Activated CD8-positive, alpha-beta memory T cell treated with anti-CD3 and anti-CD28 coated beads, Interleukin-2, amount 10 ng/mL, durations not matched to agents 7 days and 5 days (primary cell): Measurements from ENCODE around the gene PPA1. TPM values are rescaled to one million over a fixed set of nuclear protein-coding genes. Genes with fewer than 3 reads are reported as not detected.

Source experiments
- ATAC-seq: fragments of 150-1000 bp; cut with Tn5 transposase; one replicate; pipeline ENCODE4 v1.10.0; 2021; ENCODE audit warnings: moderate library complexity
- CTCF ChIA-PET: fragments of 350-600 bp; sonication (Branson Sonifier 250); formaldehyde crosslinking; loops from one replicate; lab custom pipeline; 2021; ENCODE audit warnings: antibody characterized with exemption; lab: Charles Lee
- DNase-seq: peaks from one replicate; pipeline ENCODE4 v3.0.0-alpha.2; 2020
- H3K27ac Mint-ChIP-seq: one replicate; pipeline ENCODE4 v1.8.0; 2021; ENCODE audit warnings: mild to moderate bottlenecking, mixed read lengths
- H3K27me3 Mint-ChIP-seq: one replicate; pipeline ENCODE4 v1.8.0; 2021; ENCODE audit warnings: mixed read lengths
- H3K36me3 Mint-ChIP-seq: one replicate; pipeline ENCODE4 v1.8.0; 2021; ENCODE audit warnings: mild to moderate bottlenecking, mixed read lengths
- H3K4me1 Mint-ChIP-seq: one replicate; pipeline ENCODE4 v1.8.0; 2021; ENCODE audit warnings: mixed read lengths
- H3K4me3 Mint-ChIP-seq: one replicate; pipeline ENCODE4 v1.8.0; 2021; ENCODE audit warnings: mild to moderate bottlenecking, moderate library complexity, mixed read lengths
- H3K9me3 Mint-ChIP-seq: one replicate; pipeline ENCODE4 v1.8.0; 2022; ENCODE audit warnings: low read depth, mixed read lengths
- total RNA-seq, 2 experiments: library from RNA; stranded (reverse); gene quantifications; one replicate each; pipeline ENCODE4 v1.2.3, GENCODE V29; 2021

Gene PPA1
- total RNA-seq = 100 to 1,000 TPM; 157 to 192 TPM

- Mint-ChIP-seq H3K4me3 (peak within 1 kb of the TSS; percentile 88), H3K36me3 (peaks cover 22% of the 10 kb centered on the region), H3K27ac (peak within 1 kb of the TSS; percentile 89), H3K9me3 (no peaks in the 10 kb centered on the region), H3K4me1 (peaks cover 44% of the 10 kb centered on the region), H3K27me3 (no peaks in the 10 kb centered on the region)
- ATAC-seq (peak; percentile 96), DNase-seq (peak; percentile 99)
- CTCF ChIA-PET = interaction anchor here (0.7 to 20.4 kb wide), 13 partner anchors 11 to 148 kb away, joined by 3 to 512 read pairs (median 4); no protein-coding TSS in a partner anchor
These were observed at the start of gene PPA1 for GRCh38 chr10:70233109-70233938. Gene PPA1, minus strand, starts transcription at chr10:70233429. Its CDS starts 102 bp downstream, at chr10:70233327.

DNA sequence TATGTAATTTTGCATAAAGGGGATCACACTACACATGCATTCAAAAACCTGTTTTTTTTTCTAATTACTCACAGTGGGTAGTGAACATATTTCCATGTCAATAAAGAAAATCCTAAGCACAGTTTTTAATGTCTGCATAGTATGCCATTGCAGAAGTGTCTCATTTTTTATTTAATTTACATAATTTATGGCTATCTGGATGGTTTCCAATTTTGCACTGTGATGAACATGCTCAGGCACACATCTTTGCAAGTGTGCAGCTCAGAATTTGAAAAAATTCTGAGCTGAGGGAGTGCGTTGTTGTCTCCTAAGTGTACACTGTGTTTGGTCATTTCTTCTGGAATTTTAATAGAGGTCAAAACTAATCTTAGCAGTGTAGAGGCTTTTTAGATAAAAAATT lies 48.4 kb upstream of the PPA1 start:
- Mint-ChIP-seq H3K27ac (no peak overlapping the region), H3K4me1 (no peaks in the 10 kb centered on the region), H3K4me3 (no peak overlapping the region), H3K9me3 (no peaks in the 10 kb centered on the region), H3K36me3 (peaks cover 3% of the 10 kb centered on the region), H3K27me3 (peaks cover 62% of the 10 kb centered on the region)
- DNase-seq = no peak
- CTCF ChIA-PET = interaction anchor here (0.8 to 2.6 kb wide), 4 partner anchors 9 to 82 kb away, joined by 3 to 10 read pairs (median 4); no protein-coding TSS in a partner anchor
- ATAC-seq = no peak

- Mint-ChIP-seq H3K4me1 (no peaks in the 10 kb centered on the region), H3K27ac (no peak overlapping the region), H3K9me3 (no peaks in the 10 kb centered on the region), H3K4me3 (no peak overlapping the region), H3K27me3 (peaks cover 48% of the 10 kb centered on the region), H3K36me3 (peaks cover 3% of the 10 kb centered on the region)
- no peak for ATAC-seq
- CTCF ChIA-PET = interaction anchor here (1.2 kb wide), 1 partner anchor 59 kb away, joined by 3 read pairs; no protein-coding TSS in a partner anchor
- no peak for DNase-seq
These were observed 46.9 kb upstream of the PPA1 start for GRCh38 chr10:70280099-70280498.

DNA sequence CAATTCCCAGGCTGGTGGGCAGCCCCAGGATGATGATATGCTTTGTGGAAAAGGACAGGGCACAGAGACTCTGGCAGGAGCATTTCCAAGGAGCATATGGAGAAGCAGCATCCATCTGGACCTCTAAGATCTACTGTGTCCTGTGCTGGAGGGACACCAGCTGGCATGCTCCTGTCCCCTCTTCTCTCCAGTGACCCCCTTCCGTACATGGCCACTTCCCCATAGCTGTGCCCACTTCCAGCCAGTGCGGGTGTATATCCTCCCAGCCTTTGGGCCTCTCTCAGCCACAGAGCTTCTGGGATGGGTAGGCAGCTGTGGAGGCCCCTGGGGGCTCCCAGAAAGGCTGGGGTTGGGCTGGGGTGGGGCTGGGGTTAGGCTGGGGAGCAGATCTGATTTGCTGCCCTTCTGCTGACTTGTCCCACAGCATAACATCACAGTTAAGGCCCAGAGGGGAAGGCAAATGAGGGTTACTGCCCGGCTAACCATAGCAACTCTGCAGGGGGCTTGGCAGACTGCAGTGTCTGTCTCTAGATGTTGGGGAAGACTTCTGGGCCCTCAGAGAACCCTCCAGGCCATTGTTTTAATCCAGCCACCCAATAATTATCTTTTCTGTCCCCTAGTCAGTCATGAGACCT lies 44.3 kb upstream of the PPA1 start:
- DNase-seq = no peak
- Mint-ChIP-seq H3K27ac (no peak overlapping the region), H3K9me3 (no peaks in the 10 kb centered on the region), H3K36me3 (no peaks in the 10 kb centered on the region), H3K4me3 (no peak overlapping the region), H3K27me3 (peaks cover 28% of the 10 kb centered on the region), H3K4me1 (peaks cover 10% of the 10 kb centered on the region)
- CTCF ChIA-PET = interaction anchor here (1.3 to 1.8 kb wide), 2 partner anchors 56 to 87 kb away, joined by 3 to 4 read pairs; no protein-coding TSS in a partner anchor
- ATAC-seq = no peak

DNA sequence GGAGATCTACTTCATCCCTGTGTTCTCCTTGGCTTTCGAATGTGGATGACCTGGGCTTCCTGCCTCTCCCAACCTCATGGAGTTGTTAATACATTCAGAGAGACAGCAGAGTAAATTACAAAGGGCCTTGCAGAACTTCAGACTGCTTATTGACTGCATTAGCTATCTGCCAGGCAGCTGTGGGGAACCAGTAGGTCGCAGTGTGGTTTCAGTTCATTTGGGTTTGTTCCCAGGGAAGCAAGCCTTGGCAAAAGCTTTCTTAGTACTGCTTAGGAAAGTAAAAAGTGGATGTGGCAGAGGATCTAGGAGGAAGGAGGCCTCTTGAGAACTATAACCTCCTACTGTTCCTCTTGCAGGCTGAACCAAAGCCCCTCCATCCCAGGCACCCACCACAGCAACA lies 41.4 kb upstream of the PPA1 start:
- no peaks in the 10 kb centered on the region for H3K9me3 Mint-ChIP-seq
- CTCF ChIA-PET = interaction anchor here (1.7 to 11.0 kb wide), 2 partner anchors 89 to 158 kb away, joined by 3 to 167 read pairs; no protein-coding TSS in a partner anchor
- H3K4me3 Mint-ChIP-seq = no peak overlapping the region

GRCh38 chr10:70272925-70273316 lies 39.7 kb upstream of the PPA1 start:
- DNase-seq = no peak
- H3K9me3 Mint-ChIP-seq = no peaks in the 10 kb centered on the region
- CTCF ChIA-PET = interaction anchor here (0.7 to 11.0 kb wide), 27 partner anchors 11 to 157 kb away, joined by 3 to 167 read pairs (median 4); partner anchors contain the start of genes EIF4EBP2, PPA1, SAR1A and TYSND1
- H3K4me3 Mint-ChIP-seq = peak overlapping the region; percentile 23
- peaks cover 18% of the 10 kb centered on the region for H3K4me1 Mint-ChIP-seq
- no peaks in the 10 kb centered on the region for H3K36me3 Mint-ChIP-seq
- no peaks in the 10 kb centered on the region for H3K27me3 Mint-ChIP-seq
- H3K27ac Mint-ChIP-seq = peak overlapping the region; percentile 45
- ATAC-seq = peak; percentile 89

More for the DNA sequence above, 41.4 kb upstream of the PPA1 start:
- no peak for DNase-seq
- H3K36me3 Mint-ChIP-seq = no peaks in the 10 kb centered on the region
- ATAC-seq = no peak
- no peak overlapping the region for H3K27ac Mint-ChIP-seq
- peaks cover 18% of the 10 kb centered on the region for H3K4me1 Mint-ChIP-seq
- H3K27me3 Mint-ChIP-seq = peaks cover under 1% of the 10 kb centered on the region

DNA sequence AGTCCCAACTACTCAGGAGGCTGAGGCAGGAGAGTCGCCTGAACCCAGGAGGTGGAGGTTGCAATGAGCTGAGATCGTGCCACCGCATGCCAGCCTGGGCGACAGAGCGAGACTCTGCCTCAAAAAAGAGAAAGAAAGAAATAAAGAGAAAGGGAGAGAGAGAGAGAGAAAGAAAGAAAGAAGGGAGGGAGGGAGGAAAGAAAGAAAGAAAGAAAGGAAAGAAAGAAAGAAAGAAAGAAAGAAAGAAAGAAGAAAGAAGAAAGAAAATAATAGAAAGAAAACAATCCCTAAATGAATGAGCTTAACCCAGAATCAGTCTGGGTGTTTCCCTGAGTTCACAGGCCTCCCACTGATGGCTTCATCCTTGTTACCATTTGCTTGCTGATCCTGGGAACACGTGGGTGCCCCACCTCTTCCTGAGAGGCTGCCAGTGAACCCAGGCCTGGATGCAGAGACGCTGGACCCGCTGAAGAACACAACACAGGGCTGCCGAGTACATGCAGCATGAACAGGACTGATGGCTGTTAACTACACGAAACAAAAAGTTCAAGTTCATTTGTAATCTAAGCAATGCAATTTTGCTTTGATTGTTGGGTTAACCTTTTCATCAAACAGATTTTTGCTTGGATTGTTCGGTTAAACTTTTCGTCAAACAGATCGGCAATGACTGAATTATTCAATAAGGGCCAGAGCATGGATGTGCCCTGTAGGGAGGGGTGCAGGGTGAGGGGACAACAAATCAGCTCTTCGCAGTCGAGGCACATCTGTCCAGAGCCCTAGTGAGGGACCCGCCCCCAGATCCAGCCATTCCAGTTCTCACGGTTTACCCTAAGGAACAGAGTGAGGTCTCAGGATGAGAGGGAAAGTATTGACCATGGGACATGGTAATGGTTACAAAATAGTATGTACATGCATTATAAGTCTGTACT lies 39.0 kb upstream of the PPA1 start:
- H3K4me1 Mint-ChIP-seq = peaks cover 20% of the 10 kb centered on the region
- H3K9me3 Mint-ChIP-seq = no peaks in the 10 kb centered on the region
- CTCF ChIA-PET = interaction anchor here (0.7 to 11.0 kb wide), 27 partner anchors 10 to 157 kb away, joined by 3 to 167 read pairs (median 4); partner anchors contain the start of genes EIF4EBP2, PPA1, SAR1A and TYSND1
- no peaks in the 10 kb centered on the region for H3K27me3 Mint-ChIP-seq
- H3K4me3 Mint-ChIP-seq = peak overlapping the region; percentile 11
- ATAC-seq = no peak
- peak overlapping the region; percentile 45 for H3K27ac Mint-ChIP-seq
- H3K36me3 Mint-ChIP-seq = no peaks in the 10 kb centered on the region
- DNase-seq = no peak

- no peaks in the 10 kb centered on the region for H3K27me3 Mint-ChIP-seq
- no peaks in the 10 kb centered on the region for H3K9me3 Mint-ChIP-seq
- CTCF ChIA-PET = interaction anchor here (1.1 to 11.0 kb wide), 5 partner anchors 11 to 92 kb away, joined by 4 to 167 read pairs (median 4); no protein-coding TSS in a partner anchor
- H3K36me3 Mint-ChIP-seq = no peaks in the 10 kb centered on the region
- peaks cover 27% of the 10 kb centered on the region for H3K4me1 Mint-ChIP-seq
- H3K4me3 Mint-ChIP-seq = no peak overlapping the region
- DNase-seq (no peak), ATAC-seq (no peak)
- no peak overlapping the region for H3K27ac Mint-ChIP-seq
These were observed 37.7 kb upstream of the PPA1 start for GRCh38 chr10:70270952-70271351.

GRCh38 chr10:70269741-70270140 lies 36.5 kb upstream of the PPA1 start:
- Mint-ChIP-seq H3K4me1 (peaks cover 27% of the 10 kb centered on the region), H3K27me3 (peaks cover 5% of the 10 kb centered on the region), H3K36me3 (no peaks in the 10 kb centered on the region), H3K9me3 (no peaks in the 10 kb centered on the region), H3K27ac (no peak overlapping the region), H3K4me3 (no peak overlapping the region)
- CTCF ChIA-PET = interaction anchor here (2.0 to 11.0 kb wide), 3 partner anchors 47 to 94 kb away, joined by 4 to 167 read pairs (median 7); no protein-coding TSS in a partner anchor
- DNase-seq = no peak
- no peak for ATAC-seq

DNA sequence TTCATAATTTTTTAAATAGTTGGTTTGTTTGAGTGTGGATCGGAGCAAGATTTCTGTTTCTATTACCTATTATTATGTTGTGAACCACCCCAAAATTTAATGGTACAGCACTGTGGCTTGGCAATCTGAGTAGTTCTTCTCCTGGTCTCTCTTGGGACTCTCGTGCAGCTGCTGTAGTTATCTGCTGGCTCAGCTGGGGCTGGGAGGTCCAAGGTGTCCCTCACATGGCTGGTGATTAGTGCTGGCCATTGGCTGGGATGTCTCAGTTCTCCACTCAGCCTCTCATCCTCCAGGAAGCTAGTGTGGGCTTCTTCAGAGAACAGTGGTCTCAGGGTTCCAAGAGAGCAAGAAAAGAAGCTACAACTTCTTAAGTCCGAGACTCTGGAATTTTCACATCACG lies 35.1 kb upstream of the PPA1 start:
- Mint-ChIP-seq H3K36me3 (no peaks in the 10 kb centered on the region), H3K27ac (no peak overlapping the region), H3K4me3 (no peak overlapping the region), H3K9me3 (no peaks in the 10 kb centered on the region), H3K4me1 (peaks cover 25% of the 10 kb centered on the region), H3K27me3 (peaks cover 11% of the 10 kb centered on the region)
- CTCF ChIA-PET = interaction anchor here (1.0 to 11.0 kb wide), 3 partner anchors 81 to 193 kb away, joined by 3 to 167 read pairs (median 3); no protein-coding TSS in a partner anchor
- no peak for DNase-seq
- no peak for ATAC-seq

- no peaks in the 10 kb centered on the region for H3K36me3 Mint-ChIP-seq
- H3K9me3 Mint-ChIP-seq = no peaks in the 10 kb centered on the region
- no peak overlapping the region for H3K4me3 Mint-ChIP-seq
- ATAC-seq (no peak), DNase-seq (no peak)
- H3K27me3 Mint-ChIP-seq = peaks cover 15% of the 10 kb centered on the region
- CTCF ChIA-PET = interaction anchor here (0.6 to 11.0 kb wide), 9 partner anchors 9 to 176 kb away, joined by 3 to 167 read pairs (median 3); no protein-coding TSS in a partner anchor
- H3K4me1 Mint-ChIP-seq = peaks cover 15% of the 10 kb centered on the region
- H3K27ac Mint-ChIP-seq = no peak overlapping the region
These were observed 34.1 kb upstream of the PPA1 start for GRCh38 chr10:70267161-70267933.
